EL (cell line): ENCODE measurements around the gene NTRK2.

Experiments used
- DNase-seq: peaks from one replicate; pipeline ENCODE4 v3.0.0-alpha.2; 2016

Gene NTRK2

DNA sequence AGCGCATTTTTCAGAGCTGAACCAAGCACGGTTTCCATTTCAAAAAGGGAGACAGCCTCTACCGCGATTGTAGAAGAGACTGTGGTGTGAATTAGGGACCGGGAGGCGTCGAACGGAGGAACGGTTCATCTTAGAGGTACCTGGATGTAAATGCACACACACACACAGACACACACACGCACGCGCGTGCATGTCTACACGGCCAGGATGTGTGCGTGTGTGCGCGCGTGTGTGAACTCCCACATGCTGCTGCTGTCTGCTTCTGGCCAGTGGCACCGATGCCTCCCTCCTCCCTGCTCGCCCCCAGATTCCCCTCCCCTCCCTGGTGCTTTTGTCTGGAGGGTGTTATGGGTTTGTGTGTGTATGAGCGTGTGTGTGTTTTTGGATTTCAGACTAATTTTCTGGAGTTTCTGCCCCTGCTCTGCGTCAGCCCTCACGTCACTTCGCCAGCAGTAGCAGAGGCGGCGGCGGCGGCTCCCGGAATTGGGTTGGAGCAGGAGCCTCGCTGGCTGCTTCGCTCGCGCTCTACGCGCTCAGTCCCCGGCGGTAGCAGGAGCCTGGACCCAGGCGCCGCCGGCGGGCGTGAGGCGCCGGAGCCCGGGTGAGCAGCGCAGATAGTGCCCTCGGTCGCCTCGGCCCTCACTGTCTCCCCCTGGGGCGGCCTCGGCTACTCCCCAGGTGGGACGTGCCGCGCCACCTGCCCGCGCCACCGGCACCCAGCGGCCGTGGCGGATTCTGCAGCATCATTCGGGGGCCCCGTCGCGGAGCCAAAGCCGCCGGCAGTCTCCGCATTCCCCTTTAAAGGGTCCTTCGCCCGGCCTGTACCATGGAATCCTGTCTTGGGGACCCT, at the start of gene NTRK2:
NTRK2 (plus strand) TSS at position 442 of the 850 bp plus-strand sequence. CDS start 1,020 bp downstream, outside the sequence.
- DNase-seq: peak; percentile 31

DNA sequence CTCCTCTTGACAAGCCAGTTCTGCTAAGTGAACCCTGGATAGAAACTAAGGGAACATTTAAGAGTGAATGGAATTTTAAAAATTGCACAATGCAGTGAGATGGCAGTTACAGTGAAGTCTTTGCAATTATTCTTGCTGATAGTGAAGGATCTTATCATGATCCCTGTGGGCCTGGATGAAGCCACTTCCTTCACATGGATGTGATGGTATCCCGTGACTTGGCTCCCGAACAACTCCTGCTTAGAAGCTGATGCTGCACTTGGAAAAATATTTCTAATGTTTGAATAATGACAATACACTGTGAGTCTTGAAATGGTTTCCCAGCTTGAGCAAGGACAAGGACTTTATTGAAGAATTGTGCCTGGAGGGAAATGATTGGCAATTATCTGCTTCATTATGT, 49.2 kb upstream of the NTRK2 start:
- no peak for DNase-seq

DNA sequence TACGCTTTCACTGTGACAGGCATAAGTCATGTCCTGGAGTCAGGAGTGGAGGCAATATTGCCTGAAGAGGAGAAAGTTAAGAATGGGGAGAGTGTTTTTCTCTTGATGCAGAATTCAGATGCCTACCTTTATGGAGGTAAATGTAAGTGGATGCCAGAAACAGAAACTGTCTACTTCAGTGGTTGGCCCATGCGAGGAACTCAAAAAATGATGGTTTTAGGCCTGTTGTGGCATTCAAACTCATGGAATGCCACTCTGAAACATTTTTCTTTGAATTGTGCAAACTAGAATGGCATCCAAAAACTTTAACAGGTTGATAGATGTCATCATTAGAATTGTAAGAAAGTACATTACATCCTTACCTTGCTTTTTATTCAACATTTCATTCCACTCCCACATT, 47.7 kb upstream of the NTRK2 start:
- no peak for DNase-seq

DNA sequence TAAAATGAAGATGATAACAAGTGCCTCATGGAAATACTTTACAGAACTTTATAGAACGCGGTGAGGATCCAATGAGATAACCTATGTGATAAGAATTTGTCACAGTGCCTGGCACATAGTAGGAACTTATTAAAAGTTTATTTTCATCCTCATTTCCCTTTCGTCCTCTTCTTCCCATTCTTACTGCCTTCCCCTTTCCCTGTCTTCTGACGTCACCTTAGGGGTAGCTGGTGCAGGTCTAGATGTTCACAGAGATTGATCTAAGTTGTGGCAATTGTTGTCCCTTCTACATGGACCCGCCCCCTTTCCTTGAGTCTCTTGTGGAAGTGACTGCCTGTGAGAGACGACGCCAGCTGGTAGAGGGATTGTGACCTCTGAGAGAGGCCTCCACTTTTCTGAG, 46.5 kb upstream of the NTRK2 start:
- DNase-seq: no peak

DNA sequence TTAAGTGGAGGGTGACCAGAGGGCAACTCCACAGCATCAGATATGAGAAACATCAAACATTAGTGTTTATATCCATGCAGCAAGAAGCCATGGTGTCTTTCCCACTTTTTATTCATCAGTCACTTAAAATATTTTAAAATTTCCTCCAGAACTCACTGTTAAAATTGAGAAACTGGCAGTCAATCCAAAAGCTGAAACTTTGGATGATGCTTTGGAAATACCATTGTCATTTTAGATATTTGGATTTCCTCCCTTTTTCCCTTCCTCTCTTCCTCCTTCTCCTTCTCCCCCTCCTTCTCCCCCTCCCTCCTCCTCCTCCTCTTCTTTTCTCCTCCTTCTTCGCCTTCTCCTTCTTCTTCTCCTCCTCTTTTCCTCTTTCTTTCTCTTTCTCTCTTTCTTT, 33.1 kb upstream of the NTRK2 start:
- no peak for DNase-seq

DNA sequence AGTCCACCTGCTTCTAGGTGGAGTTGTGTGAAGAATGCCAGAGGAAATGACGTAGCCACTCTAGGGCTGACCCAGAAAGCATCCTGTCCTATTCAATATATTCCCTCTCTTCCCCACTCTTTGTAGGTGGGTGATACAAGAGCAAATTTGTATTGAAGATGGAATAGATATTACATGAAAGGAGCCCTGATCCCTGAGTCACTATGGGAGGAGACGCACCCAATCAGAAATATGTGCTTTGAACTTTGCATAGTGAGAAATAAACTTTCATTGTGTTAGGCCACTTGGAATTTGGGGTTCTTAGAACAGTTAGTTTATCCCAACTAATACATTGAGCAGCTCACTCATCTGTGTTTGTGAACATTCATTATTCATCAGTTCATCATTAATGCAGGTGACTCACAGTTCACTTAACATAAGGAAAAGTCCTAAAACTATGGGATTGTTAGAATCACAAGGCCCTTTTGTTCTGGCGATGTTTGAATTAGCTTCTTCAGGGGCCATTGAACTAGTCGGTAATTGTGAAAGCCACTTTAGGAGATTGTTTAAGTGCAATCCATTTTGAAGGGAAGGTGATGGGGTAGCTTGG, 26.9 kb upstream of the NTRK2 start:
- no peak for DNase-seq

DNA sequence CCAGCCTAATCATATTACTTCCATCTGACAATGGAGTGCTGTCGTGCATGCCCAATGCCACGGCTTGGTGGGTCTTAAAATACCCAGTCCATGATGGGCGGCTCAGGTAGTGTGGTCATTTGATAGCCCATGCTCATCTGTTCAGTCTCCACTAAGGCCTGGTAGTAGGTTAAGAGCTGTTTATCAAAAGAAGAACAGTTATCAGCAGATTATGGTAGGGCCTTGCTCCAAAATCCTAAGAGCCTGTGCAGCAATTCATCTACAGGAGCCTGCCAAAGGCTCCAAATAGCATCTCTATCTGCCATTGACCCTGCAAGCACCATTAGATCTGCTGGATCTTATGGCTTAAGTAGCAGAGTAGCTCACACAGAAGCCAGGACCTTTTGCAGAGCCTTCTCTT, 21.8 kb upstream of the NTRK2 start:
- DNase-seq: no peak

DNA sequence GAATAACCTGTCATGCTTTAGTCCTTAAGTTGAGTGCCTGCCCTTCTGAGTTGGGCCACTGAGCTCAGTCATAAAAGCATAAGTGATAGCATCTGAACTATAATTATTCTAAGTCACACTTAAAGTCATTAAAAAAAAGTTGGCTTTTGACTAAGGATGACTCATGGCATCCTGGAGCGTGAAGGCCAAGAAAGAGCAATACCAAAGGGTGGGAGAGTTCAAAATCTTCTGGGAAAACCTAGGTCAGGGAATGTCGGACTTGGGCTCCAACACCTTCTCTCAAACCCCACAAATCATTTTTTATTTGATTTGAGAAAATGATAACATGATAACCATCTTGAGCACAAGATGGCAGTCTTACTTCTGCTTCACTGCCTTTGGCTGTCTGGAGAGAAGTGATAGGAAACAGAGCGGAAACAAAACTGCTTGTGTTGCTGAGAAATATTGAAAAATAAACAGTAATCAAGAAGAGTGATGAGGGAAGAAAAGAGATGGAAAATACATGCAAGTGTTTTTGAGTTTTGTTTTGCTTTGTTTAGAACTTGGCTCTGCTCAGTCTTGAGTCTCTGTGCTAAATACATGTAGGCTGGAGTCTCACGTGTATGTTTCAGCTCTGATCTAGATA, 16.9 kb upstream of the NTRK2 start:
- DNase-seq: no peak

DNA sequence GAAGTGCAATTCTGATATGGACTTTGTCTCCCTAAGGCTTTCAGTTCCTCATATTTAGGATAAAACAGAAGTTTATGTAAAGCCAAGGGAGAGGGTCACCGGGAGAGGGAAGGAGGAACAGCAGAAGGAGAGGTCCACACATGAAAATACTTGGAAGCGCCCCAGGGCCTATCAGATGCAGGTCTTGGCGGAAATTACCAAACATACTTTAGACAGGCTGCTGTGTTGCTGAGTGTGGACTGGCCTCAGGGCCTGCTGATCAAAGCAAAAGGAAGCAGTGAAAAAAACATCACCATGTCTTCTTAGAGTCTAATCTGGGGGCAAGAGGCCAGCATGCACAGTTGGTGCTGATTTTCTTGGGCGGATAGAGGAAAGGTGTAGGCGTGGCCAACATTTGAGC, 14.1 kb upstream of the NTRK2 start:
- DNase-seq: no peak

DNA sequence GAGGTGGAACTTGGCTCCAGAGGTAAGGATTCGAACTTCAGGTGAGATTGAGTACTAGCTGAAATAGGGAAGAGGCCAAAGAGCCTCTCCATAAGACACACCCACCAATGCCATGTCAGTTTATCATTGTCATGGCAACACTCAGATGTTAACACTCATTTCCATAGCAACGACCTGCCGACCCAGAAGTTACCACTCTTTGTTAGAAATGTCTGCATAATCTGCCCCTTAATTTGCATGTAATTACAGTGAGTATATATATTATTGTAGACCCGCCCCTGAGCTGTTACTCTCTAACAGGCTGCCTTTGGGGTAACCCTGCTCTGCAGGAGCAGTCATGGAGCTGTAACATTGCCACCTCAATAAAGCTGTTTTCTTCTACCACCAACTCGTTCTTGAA, 10.2 kb upstream of the NTRK2 start:
- DNase-seq: no peak

DNA sequence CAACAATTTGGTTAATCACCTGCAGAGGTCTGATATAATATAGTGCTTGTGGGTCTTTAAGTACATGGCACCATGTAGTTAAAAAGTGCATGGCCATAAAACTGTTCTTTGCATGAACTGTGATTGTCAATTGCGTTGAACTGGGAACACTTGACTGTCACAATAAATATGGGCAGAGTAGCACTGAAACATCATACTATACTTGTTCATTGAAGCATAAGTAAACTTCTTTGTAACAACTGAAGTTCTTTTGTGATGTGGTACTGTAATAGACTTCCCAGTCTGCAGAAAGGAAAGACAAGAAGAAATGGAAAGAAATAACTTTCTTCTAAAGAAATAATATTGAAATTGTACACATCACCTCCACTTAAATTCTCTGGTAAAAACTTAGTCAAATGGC, 9.8 kb upstream of the NTRK2 start:
- no peak for DNase-seq

DNA sequence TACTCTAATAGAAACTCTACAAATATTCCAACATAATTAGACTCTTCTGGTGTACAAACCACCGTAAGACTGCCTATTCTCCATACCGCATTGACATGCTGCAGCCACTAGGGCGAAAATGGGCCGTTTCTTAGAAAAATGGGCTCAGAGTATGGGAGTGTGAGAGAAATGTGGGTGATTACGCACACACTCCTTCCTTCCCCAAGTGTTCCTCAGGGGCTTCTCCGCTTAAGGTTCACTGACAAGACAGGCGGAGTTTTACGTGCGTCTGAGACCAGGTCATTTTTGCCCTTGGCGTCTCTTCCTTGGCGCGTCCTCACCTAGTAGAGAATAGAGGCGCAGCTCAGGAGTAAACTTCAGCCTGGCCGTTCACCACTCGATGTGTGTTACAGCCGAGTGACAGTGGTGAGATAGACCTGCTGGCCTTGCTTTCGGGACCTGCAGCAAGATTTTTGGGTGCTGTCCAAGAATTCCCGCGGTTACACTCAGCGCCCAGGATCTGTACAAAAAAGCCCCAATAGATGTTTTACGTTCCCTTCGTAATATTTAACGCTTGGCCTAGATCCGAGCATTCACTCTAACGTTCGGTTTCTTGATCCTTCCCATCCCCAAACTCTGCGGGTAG, 1.8 kb upstream of the NTRK2 start:
- DNase-seq: peak; percentile 8

DNA sequence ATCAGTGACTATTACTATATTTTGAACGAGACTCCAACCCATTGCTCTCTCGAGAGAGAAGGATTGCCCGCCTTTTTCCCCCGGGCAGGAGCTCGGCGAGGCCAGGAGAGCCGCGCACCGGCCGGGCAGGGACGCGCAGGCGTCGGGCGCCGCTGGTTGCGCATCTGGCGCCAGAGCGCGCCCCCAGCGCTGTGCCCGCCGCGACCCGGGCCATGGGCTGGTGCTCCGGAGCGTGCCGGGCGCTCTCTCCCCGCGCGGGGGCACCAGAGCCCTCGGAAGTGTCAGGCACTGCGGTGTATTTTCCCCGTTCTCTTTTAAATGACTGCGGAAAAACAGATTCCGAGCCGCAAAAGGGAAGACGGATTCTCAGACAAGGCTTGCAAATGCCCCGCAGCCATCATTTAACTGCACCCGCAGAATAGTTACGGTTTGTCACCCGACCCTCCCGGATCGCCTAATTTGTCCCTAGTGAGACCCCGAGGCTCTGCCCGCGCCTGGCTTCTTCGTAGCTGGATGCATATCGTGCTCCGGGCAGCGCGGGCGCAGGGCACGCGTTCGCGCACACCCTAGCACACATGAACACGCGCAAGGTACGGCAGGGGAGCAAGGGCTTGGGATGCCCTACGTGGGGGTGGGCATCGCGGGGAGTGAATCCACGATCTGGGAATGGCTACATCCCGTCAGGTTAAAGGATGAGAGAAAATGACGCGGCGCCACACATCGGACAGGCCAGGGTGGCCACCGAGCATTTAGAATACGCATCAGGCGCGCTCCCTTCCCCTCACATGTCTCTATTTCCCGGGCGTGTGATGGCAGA, 1.1 kb upstream of the NTRK2 start:
- peak; percentile 68 for DNase-seq

DNA sequence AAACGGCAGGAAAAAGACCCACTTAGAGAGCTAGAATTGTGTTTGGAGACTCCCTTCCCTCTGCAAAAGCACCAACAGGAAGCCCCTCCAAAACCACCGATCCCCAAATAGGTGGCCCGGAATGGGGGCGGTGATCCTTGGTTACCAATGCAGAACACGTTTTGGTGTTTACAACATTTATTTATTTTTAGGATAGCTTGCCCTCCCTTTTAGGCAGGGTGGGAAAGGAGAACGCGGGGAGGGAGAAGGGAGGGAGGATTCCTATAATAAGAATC, 579 bp upstream of the NTRK2 start:
- no peak for DNase-seq

DNA sequence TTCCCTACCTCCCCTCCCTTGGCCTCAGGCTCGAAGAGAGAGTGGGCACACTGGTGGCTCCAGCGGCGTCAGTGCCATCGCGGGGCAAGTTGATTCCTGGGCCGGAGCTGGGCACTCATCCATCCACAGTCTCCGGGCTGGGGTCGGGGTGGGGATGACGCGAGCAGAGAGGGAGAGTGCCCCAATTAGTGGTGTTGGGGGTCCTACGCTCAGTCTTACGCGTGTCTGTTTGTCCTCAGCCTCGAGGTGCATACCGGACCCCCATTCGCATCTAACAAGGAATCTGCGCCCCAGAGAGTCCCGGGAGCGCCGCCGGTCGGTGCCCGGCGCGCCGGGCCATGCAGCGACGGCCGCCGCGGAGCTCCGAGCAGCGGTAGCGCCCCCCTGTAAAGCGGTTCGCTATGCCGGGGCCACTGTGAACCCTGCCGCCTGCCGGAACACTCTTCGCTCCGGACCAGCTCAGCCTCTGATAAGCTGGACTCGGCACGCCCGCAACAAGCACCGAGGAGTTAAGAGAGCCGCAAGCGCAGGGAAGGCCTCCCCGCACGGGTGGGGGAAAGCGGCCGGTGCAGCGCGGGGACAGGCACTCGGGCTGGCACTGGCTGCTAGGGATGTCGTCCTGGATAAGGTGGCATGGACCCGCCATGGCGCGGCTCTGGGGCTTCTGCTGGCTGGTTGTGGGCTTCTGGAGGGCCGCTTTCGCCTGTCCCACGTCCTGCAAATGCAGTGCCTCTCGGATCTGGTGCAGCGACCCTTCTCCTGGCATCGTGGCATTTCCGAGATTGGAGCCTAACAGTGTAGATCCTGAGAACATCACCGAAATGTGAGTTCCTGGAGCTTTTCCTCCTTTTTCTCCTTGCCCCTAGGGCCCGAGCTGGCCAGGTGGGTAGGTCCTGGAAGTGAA, 861 bp downstream of the NTRK2 start:
- no peak for DNase-seq

DNA sequence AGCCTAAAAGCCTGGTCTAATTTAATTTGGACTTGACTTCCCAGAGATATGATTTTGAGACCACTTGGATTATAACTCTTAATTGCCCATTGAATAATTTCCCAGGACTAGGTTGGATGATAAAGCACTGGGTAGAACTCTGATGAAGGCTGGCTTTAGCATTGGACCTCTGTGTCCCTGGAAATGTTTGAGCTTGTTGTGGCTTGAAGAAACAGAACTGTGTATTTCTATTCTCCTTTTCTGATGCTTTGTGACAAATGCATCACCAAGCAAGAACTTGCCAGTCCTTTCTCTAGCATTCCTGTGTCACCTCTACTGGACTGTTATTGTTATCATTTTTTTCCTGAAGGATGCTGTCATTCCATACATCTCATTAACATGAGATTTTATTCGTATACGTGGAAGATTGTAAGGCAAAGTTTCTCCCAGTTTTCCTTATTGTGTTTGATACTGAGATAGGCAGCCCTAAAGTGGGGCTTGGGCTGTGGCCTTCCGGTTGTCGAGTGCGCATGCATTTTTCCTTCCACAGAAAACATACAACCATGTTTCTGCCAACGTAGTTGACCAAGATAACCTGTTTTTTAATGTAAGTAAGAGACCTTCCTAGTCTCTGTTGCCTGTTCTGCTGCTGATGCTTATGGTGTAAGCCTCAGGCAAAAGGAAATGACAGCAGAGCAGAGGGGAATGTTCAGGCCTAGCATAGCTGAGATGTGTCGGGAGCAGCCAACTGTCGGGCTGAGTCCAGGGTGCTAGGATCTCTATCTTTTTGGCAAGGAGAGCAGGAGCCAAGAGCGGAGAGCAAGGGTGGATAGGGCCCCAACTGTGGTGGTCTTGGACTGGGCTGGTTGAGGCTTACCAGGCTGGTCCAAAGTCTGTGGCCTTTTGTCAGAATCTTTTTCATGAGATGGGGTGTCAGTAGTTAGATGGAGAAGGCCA, 2.3 kb downstream of the NTRK2 start:
- DNase-seq: no peak

DNA sequence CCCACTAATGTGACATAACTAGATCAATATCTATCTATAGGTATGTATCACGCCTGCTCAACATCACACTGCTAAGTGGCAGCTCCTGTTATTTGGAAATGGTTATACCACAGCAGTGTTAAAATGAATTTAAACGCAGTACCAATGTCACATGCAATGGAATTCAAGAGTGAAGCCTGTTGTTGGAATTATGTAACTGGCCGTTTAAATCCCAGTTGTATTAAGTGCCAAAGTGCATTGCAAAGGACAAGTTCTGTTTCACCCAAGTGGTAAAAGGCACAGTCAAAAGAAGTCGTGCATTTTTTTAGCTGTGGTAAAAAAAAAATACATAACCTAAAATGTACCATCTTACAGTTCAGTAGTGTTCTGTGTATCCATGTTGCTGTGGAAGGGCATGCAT, 4.3 kb downstream of the NTRK2 start:
- no peak for DNase-seq

DNA sequence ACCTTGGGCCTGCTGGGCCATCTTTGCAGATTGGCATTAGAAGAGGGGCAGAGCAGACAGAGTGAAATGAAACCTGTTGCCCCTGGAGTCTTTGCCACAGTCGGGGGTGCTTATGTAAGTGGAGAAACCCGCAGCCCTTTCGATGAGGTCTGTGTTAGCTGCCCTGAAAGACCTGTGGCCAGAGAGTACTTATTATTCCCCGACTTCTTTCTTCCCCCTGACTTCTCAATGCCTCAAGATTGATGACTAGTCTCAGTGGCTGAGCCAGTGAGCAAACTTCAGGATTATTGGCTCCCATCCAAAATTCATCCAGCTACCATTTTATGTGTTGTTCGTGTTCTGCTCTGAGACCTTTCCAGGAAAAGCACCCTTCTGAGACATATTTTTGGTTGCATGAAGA, 7.6 kb downstream of the NTRK2 start:
- DNase-seq: no peak

DNA sequence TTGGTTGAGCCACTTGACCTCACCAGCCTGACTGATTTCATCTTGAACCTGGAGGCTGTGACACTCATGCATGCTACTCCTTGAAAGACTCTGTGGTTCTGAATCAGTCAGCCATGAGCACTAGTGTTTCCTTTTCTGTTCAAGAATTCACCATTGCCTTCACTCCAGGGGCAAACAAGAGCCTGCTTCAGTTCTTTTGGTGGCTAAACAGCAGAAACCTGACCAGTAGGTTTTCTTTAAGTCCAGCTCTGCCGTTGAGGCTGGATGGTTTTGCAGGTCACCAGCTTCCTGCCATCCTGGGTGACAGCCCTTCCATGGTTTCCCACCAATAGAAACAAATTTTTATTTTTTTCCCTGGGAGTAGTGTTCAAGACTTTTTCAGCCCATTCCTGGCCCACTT, 10.0 kb downstream of the NTRK2 start:
- no peak for DNase-seq

DNA sequence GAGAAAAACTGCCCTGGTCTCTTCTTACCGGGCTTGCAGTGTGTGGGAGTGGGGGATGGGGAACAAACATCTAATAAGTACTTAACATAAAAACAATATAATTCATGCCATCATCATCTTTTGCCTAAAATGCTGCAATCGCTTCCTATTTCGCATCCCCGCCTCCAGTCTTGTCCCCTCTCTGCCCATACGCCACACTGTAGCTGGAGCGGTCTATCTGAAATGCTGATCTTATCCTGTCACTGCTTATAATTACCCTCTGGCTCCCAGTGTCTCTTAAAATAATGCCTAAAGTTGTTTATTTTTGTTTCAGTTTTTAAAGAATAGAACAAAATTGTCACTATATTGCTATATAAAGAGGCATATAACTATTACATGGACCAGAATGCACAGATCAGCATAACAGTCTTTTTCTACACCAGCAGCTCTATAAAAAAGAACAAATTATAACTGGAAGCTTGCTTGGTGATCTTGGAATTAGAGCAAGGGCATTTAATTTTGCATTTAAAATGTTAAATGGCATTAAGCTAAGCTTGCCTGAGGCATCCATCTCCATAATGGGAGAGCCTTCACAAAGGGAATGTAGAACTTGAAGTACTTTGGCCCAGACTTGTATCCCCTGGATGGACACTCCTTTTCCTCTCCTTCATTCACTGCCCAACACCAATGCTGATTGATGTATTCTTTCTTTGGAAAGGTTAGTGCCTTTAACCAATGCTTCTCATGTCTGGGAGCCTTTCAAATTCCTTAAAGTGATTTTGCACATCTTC, 12.2 kb downstream of the NTRK2 start:
- DNase-seq: no peak
